Smooth muscle cell (in vitro differentiated cells): ENCODE results near the gene TAF10. TPM values are rescaled to one million over a fixed set of nuclear protein-coding genes. Genes with fewer than 3 reads are reported as not detected.
A peak's percentile ranks its signal among the peaks of the same experiment; 100 is the strongest.

Source experiments
- DNase-seq: peaks from one replicate; lab custom pipeline; 2025; ENCODE audit not compliant: unreplicated experiment; lab: John Stamatoyannopoulos, UW
- H2AFZ ChIP-seq: fragments of 200-600 bp; sonication (generic); 2 replicates; pipeline ENCODE4 v1.6.0; 2016; ENCODE audit warnings: antibody characterized with exemption, low read depth, mild to moderate bottlenecking
- H3F3A ChIP-seq: fragments of 200-600 bp; sonication (generic); 2 replicates; pipeline ENCODE4 v1.6.0; 2017; ENCODE audit warnings: antibody characterized with exemption, low read depth
- H3K27ac ChIP-seq: fragments of 200-600 bp; sonication (generic); 2 replicates; pipeline ENCODE4 v1.5.1; 2016; ENCODE audit warnings: low read depth, mild to moderate bottlenecking
- H3K27me3 ChIP-seq: fragments of 200-600 bp; sonication (generic); 2 replicates; pipeline ENCODE4 v1.6.1; 2016; ENCODE audit warnings: low read depth, mild to moderate bottlenecking
- H3K36me3 ChIP-seq: fragments of 200-600 bp; sonication (generic); 2 replicates; pipeline ENCODE4 v1.5.1; 2016; ENCODE audit warnings: low read depth
- H3K4me1 ChIP-seq: fragments of 200-600 bp; sonication (generic); 2 replicates; pipeline ENCODE4 v1.5.1; 2016; ENCODE audit warnings: low read depth
- H3K4me2 ChIP-seq: fragments of 200-600 bp; sonication (generic); 2 replicates; pipeline ENCODE4 v1.6.0; 2016; ENCODE audit warnings: mild to moderate bottlenecking
- H3K4me3 ChIP-seq: fragments of 200-600 bp; sonication (generic); 2 replicates; pipeline ENCODE4 v1.5.1; 2016; ENCODE audit warnings: mild to moderate bottlenecking
- H3K79me2 ChIP-seq: fragments of 200-600 bp; sonication (generic); 2 replicates; pipeline ENCODE4 v1.6.0; 2016; ENCODE audit warnings: low read depth, mild to moderate bottlenecking
- H3K9ac ChIP-seq: fragments of 200-600 bp; sonication (generic); 2 replicates; pipeline ENCODE4 v1.6.0; 2016; ENCODE audit warnings: low read depth
- H3K9me3 ChIP-seq: fragments of 200-600 bp; sonication (generic); replicated peaks from 2 replicates; pipeline ENCODE4 v1.5.1; 2016; ENCODE audit warnings: low read depth
- H4K20me1 ChIP-seq: fragments of 200-600 bp; sonication (generic); 2 replicates; pipeline ENCODE4 v1.6.0; 2016; ENCODE audit warnings: low read depth
- WGBS: methylation state at CpG from one replicate; pipeline ENCODE4 v1.1.7; 2016; ENCODE audit warnings: low lambda C conversion rate; 5-methylcytosine and 5-hydroxymethylcytosine counted together
- polyA plus RNA-seq: library from polyadenylated mRNA; unstranded; fragments of >200 nt; fragmentation: Nextera tagmentation; extraction: Ambion mirVana; gene quantifications from 2 replicates; pipeline ENCODE4 v1.2.1, GENCODE V29; 2016
- total RNA-seq: library from RNA; depleted of rRNA; stranded (reverse); fragments of >200 nt; gene quantifications from 2 replicates; pipeline ENCODE4 v1.2.3, GENCODE V29; 2014
- TF ChIP-seq, protein P1 (sequence below): fragments of 200-600 bp; sonication (generic); IDR thresholded peaks from 2 replicates; pipeline ENCODE4 v1.5.1; 2017; ENCODE audit warnings: borderline replicate concordance, mild to moderate bottlenecking, antibody characterized with exemption; ENCODE audit not compliant: insufficient read depth, poor library complexity, severe bottlenecking

The TAF10 gene
- total and polyA plus RNA-seq, 2 experiments from 2014 or later, result 83.3 to 373 TPM

DNA sequence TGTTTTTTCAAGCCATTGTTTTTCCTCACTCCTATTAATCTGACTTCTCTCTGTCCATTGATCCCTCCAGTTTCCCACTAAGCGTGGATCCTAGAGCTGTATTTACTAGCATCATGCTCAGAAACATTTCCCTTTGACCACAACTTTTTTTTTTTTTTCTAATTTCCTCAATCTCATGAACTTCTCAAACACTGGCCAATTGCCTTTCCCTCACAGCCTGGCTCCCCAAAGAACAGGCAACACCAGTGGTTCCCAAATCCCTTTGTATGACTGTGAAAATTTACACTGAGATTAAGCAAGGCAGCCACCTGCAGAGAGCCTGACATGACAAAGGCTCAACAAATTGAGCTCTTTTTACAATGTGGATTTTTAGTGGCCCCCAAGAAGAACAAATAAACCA is 8.6 kb upstream of the TAF10 start:
- H4K20me1 ChIP-seq, result no peaks in the 10 kb centered on the region
- no peaks in the 10 kb centered on the region for H3K9me3 ChIP-seq
- peaks cover 5% of the 10 kb centered on the region for H3F3A ChIP-seq
- WGBS, result 67% methylated on average over 1 of the region's 1 CpG
- no peaks in the 10 kb centered on the region for H3K27me3 ChIP-seq
- no peaks in the 10 kb centered on the region for H3K79me2 ChIP-seq
- H3K4me1 ChIP-seq, result peaks cover 13% of the 10 kb centered on the region
- no peak overlapping the region for H2AFZ ChIP-seq
- no peak overlapping the region for H3K4me3 ChIP-seq
- TF ChIP-seq, protein P1, sequence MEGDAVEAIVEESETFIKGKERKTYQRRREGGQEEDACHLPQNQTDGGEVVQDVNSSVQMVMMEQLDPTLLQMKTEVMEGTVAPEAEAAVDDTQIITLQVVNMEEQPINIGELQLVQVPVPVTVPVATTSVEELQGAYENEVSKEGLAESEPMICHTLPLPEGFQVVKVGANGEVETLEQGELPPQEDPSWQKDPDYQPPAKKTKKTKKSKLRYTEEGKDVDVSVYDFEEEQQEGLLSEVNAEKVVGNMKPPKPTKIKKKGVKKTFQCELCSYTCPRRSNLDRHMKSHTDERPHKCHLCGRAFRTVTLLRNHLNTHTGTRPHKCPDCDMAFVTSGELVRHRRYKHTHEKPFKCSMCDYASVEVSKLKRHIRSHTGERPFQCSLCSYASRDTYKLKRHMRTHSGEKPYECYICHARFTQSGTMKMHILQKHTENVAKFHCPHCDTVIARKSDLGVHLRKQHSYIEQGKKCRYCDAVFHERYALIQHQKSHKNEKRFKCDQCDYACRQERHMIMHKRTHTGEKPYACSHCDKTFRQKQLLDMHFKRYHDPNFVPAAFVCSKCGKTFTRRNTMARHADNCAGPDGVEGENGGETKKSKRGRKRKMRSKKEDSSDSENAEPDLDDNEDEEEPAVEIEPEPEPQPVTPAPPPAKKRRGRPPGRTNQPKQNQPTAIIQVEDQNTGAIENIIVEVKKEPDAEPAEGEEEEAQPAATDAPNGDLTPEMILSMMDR, result no peak
- H3K9ac ChIP-seq, result no peak overlapping the region
- no peaks in the 10 kb centered on the region for H3K36me3 ChIP-seq
- H3K4me2 ChIP-seq, result no peak overlapping the region
- no peak overlapping the region for H3K27ac ChIP-seq
- no peak for DNase-seq

GRCh38 chr11:6619004-6619745 is 7.2 kb upstream of the TAF10 start, which contains the start of gene TPP1:
Gene TPP1 (minus strand): TSS chr11:6619422. CDS start chr11:6619400, 22 bp downstream.
- TF ChIP-seq, protein P1, result no peak
- Histone ChIP-seq H3K9me3 (no peaks in the 10 kb centered on the region), H4K20me1 (no peaks in the 10 kb centered on the region), H3K4me3 (peak within 1 kb of the TSS; percentile 80), H3K4me1 (peaks cover 13% of the 10 kb centered on the region), H3K27ac (peak within 1 kb of the TSS; percentile 74), H2AFZ (peak within 1 kb of the TSS; percentile 81), H3K36me3 (no peaks in the 10 kb centered on the region), H3K79me2 (no peaks in the 10 kb centered on the region), H3K27me3 (no peaks in the 10 kb centered on the region), H3F3A (peaks cover 6% of the 10 kb centered on the region), H3K9ac (peak within 1 kb of the TSS; percentile 92), H3K4me2 (peak within 1 kb of the TSS; percentile 98)
- under 1% methylated on average over 16 of the region's 16 CpGs for WGBS
- DNase-seq, result peak; percentile 66

GRCh38 chr11:6618117-6619003 is 6.3 kb upstream of the TAF10 start:
- peak; percentile 21 for DNase-seq
- 42% methylated on average over 15 of the region's 15 CpGs for whole genome bisulfite sequencing
- no peaks in the 10 kb centered on the region for H3K79me2 ChIP-seq

More at GRCh38 chr11:6618117-6619003, 6.3 kb upstream of the TAF10 start:
- Histone ChIP-seq H3K4me2 (peak overlapping the region; percentile 98), H3K4me1 (peaks cover 13% of the 10 kb centered on the region), H3K36me3 (no peaks in the 10 kb centered on the region), H3K9ac (peak overlapping the region; percentile 92), H3K4me3 (peak overlapping the region; percentile 80), H3K27ac (peak overlapping the region; percentile 74), H3K27me3 (no peaks in the 10 kb centered on the region), H4K20me1 (no peaks in the 10 kb centered on the region), H2AFZ (peak overlapping the region; percentile 81), H3F3A (peaks cover 12% of the 10 kb centered on the region), H3K9me3 (no peaks in the 10 kb centered on the region)
- TF ChIP-seq, protein P1, result no peak
